Thymus (tissue), 11 donors: ENCODE results near the gene ASIC5. TPM values are rescaled to one million over a fixed set of nuclear protein-coding genes. Genes with fewer than 3 reads are reported as not detected.
"Not testable (repeated sequence)": the region's sequence is repeated elsewhere in the genome, so short reads cannot be mapped to it uniquely, and the experiment has no call there.

Experiments
- DNase-seq, 9 donors: peaks; one replicate each; pipeline ENCODE4 v3.0.0-alpha.2; 2013; ENCODE audit warnings: low spot score in 9 of 9, low read depth in 6 of 9, missing footprints in 1 of 9
- H3K27ac ChIP-seq, 2 donors: one replicate each; pipeline ENCODE4 v1.5.1; 2013; ENCODE audit warnings: control low read depth in 1 of 2, low read depth in 1 of 2, low read length in 1 of 2, mild to moderate bottlenecking in 1 of 2, moderate library complexity in 1 of 2
- H3K27me3 ChIP-seq, 2 donors: one replicate each; pipeline ENCODE4 v1.5.1; 2013; ENCODE audit warnings: low read length in 1 of 2; ENCODE audit not compliant: control insufficient read depth in 2 of 2, insufficient read depth in 1 of 2
- H3K36me3 ChIP-seq, 2 donors: one replicate each; pipeline ENCODE4 v1.5.1; 2013; ENCODE audit warnings: low read length in 1 of 2, mild to moderate bottlenecking in 1 of 2, moderate library complexity in 1 of 2; ENCODE audit not compliant: control insufficient read depth in 2 of 2, insufficient read depth in 2 of 2
- H3K4me1 ChIP-seq, 2 donors: one replicate each; pipeline ENCODE4 v1.5.1; 2013; ENCODE audit warnings: low read length in 2 of 2; ENCODE audit not compliant: control insufficient read depth in 2 of 2, insufficient read depth in 2 of 2
- H3K4me3 ChIP-seq, 2 donors: one replicate each; pipeline ENCODE4 v1.5.1; 2013; ENCODE audit warnings: low read length in 2 of 2, control low read depth in 1 of 2, mild to moderate bottlenecking in 1 of 2
- H3K9me3 ChIP-seq, 2 donors: one replicate each; pipeline ENCODE4 v1.5.1; 2013; ENCODE audit warnings: low read length in 1 of 2, mild to moderate bottlenecking in 1 of 2; ENCODE audit not compliant: control insufficient read depth in 2 of 2, insufficient read depth in 1 of 2
- WGBS: extraction: QIAGEN DNeasy Blood & Tissue Kit; methylation state at CpG from one replicate; pipeline ENCODE4 v1.1.7; 2013; 5-methylcytosine and 5-hydroxymethylcytosine counted together
- polyA plus RNA-seq: library from polyadenylated mRNA; stranded (reverse); fragments of 200-250 nt; gene quantifications from one replicate; pipeline ENCODE4 v1.2.3, GENCODE V29; 2013
- total RNA-seq: library from RNA; stranded (reverse); fragments of 120-200 nt; gene quantifications from one replicate; pipeline ENCODE4 v1.2.4, GENCODE V29; 2013
- donor health status: healthy.

The ASIC5 gene
- total and polyA plus RNA-seq, 2 donors: not detected

DNA sequence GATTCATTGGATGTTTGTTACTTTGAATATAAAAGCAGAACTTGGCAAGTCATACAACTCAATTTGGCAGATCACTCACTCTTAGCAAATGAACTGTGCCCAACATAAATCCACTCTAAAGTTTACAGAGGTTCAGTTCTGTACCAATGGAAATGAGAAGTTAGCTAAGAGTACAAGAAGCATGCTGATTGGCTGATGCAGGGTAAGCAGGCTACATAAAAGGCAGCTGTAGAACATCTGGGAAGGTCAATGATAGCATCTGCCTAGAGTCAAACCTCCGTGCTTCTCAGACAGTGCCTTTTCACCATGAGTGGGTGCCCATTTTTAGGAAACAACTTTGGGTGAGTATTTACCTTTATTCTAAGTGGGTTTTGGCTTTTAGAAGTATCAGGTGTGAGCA lies 37.4 kb upstream of the ASIC5 start, which contains the start of gene TDO2:
Gene TDO2 (plus strand): TSS at position 244 of the 400 bp plus-strand sequence. CDS start 63 bp downstream, at position 307.
- WGBS: 85% methylated on average over 1 of the region's 1 CpG
- no peaks in the 10 kb centered on the region for H3K27me3 ChIP-seq
- no peak within 1 kb of the TSS for H3K4me3 ChIP-seq
- no peaks in the 10 kb centered on the region for H3K9me3 ChIP-seq
- no peak within 1 kb of the TSS for H3K27ac ChIP-seq
- no peak for DNase-seq
- H3K4me1 ChIP-seq: no peaks in the 10 kb centered on the region
- H3K36me3 ChIP-seq: no peaks in the 10 kb centered on the region

DNA sequence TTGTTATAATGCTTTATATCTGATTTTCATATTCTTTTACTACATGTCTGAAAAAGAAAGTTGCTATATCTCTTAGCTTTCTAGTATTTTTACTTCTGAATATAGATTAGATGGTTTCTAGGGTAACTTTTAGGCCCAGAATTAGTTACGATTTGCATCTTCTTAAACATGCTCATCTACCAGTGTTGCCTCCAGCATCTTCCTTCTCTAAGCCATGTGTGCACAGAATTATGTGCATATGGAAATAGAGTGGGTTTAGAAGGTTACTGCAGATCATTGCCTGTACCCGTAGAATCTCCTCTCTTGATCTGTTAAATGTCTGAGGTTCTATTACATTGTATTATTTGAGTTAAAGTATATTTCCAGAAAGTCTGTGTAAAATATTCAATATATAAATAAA lies 34.9 kb upstream of the ASIC5 start:
- H3K4me1 ChIP-seq: no peaks in the 10 kb centered on the region
- H3K9me3 ChIP-seq: no peaks in the 10 kb centered on the region
- no peak overlapping the region for H3K27ac ChIP-seq
- no peaks in the 10 kb centered on the region for H3K27me3 ChIP-seq
- DNase-seq: no peak
- no peak overlapping the region for H3K4me3 ChIP-seq
- H3K36me3 ChIP-seq: no peaks in the 10 kb centered on the region
- 99% methylated on average over 2 of the region's 2 CpGs for WGBS

DNA sequence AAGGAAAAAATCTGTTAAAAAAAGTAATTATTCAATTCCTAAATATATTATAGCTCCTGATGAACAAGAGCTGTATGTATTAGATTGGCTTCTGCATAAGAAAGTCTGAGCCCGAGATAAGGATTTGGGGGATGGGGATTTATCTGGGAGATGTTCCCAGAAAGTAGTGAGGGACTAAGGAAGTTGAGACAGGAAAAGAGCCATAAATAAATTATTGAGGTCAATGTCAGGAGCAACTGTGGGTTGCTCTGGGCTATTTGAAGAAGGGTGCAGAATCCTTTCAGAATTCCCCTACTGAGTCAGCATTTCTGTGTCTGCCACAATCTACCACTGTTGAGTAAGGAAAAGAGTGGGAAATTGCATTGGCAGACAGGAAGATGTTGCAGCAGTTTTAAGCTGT lies 34.3 kb upstream of the ASIC5 start:
- H3K9me3 ChIP-seq: no peaks in the 10 kb centered on the region
- 87% methylated on average over 1 of the region's 1 CpG for WGBS
- no peak overlapping the region for H3K4me3 ChIP-seq
- no peak overlapping the region for H3K27ac ChIP-seq
- H3K4me1 ChIP-seq: no peaks in the 10 kb centered on the region
- no peaks in the 10 kb centered on the region for H3K27me3 ChIP-seq
- H3K36me3 ChIP-seq: no peaks in the 10 kb centered on the region
- no peak for DNase-seq

DNA sequence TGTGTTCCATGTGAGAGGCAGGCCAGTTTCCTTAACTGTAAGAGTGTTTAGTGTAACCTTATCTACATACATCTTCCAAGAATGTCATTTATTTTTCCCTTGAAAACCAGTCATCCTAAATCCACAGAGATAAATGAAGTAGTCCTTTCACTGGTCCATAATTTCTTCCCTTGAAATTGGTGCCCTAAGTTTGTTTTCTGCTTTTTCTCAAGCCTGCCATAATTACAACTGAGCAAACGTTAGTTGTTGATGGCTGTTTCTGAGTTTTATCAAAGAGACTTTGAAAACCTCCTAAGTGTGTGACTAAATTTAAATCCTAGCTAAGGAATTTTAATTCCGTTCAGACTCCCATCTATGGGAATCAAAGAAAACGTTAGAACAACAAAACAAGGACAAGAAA lies 33.8 kb upstream of the ASIC5 start:
- no peaks in the 10 kb centered on the region for H3K9me3 ChIP-seq

DNA sequence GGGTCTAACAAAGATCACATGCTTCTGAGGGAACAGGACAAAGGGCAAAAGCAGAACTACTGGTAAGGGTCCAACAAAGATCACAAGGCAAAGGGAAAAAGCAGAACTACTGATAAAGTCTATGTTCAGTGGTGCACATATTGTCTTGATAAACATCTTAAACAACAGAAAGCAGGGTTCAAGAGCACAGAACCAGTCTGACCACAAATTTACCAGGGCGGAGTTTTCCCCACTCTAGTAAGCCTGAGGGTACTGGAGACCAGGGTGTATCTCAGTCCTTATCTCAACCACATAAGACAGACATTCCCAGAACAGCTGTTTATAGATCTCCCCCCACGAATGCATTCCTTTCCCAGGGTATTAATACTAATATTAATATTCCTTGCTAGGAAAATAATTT lies 32.3 kb upstream of the ASIC5 start:
- not testable (repeated sequence) for DNase-seq, H3K4me3 ChIP-seq, H3K36me3 ChIP-seq, H3K27ac ChIP-seq, H3K4me1 ChIP-seq, H3K9me3 ChIP-seq, H3K27me3 ChIP-seq
- WGBS: 87% methylated on average over 2 of the region's 2 CpGs

More for the DNA sequence above, 33.8 kb upstream of the ASIC5 start:
- 51% methylated on average over 3 of the region's 3 CpGs for WGBS
- Histone ChIP-seq H3K4me1 (no peaks in the 10 kb centered on the region), H3K27ac (no peak overlapping the region), H3K27me3 (no peaks in the 10 kb centered on the region), H3K36me3 (no peaks in the 10 kb centered on the region), H3K4me3 (no peak overlapping the region)
- no peak for DNase-seq

DNA sequence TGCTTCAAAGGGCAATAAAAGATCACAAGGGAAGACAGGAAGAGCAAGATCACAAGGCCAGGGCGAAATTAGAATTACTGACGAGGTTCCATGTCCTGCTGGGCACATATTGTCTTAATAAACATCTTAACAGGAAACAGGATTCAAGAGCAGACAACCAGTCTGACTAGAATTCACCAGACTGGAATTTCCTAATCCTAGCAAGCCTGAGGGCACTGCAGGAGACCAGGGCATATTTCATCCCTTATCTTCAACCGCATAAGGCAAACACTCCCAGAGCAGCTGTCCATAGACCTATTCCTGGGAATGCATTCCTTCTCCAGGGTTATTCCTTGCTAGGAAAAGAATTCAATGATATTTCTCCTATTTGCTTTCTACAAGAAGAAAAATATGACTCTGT lies 25.0 kb upstream of the ASIC5 start:
- WGBS: 90% methylated on average over 3 of the region's 3 CpGs
- Histone ChIP-seq H3K27me3 (no peaks in the 10 kb centered on the region), H3K4me3 (no peak overlapping the region), H3K36me3 (no peaks in the 10 kb centered on the region), H3K4me1 (no peaks in the 10 kb centered on the region), H3K9me3 (no peaks in the 10 kb centered on the region), H3K27ac (no peak overlapping the region)
- DNase-seq: no peak

DNA sequence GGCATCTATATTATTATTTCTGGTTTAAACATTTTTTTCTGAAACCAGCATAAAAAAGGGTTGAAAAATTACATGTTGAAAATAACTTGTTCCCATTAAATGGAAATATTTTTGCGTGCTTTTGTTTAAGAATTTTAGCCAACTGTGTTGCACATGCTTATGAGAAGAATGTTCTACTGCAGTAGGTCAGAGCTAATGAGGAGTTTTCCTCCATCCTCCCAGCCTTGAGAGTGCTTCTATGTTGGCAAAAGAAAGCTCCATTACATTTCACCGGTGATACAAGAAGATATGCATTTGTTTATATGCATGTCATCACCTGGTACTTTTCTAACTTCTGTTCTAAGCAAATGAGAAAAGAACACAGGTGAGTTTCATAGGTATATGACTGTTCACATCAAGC lies 23.9 kb upstream of the ASIC5 start:
- WGBS: 98% methylated on average over 2 of the region's 2 CpGs
- H3K9me3 ChIP-seq: no peaks in the 10 kb centered on the region
- no peak for DNase-seq
- no peaks in the 10 kb centered on the region for H3K4me1 ChIP-seq
- no peak overlapping the region for H3K27ac ChIP-seq
- H3K36me3 ChIP-seq: no peaks in the 10 kb centered on the region
- no peak overlapping the region for H3K4me3 ChIP-seq
- no peaks in the 10 kb centered on the region for H3K27me3 ChIP-seq

DNA sequence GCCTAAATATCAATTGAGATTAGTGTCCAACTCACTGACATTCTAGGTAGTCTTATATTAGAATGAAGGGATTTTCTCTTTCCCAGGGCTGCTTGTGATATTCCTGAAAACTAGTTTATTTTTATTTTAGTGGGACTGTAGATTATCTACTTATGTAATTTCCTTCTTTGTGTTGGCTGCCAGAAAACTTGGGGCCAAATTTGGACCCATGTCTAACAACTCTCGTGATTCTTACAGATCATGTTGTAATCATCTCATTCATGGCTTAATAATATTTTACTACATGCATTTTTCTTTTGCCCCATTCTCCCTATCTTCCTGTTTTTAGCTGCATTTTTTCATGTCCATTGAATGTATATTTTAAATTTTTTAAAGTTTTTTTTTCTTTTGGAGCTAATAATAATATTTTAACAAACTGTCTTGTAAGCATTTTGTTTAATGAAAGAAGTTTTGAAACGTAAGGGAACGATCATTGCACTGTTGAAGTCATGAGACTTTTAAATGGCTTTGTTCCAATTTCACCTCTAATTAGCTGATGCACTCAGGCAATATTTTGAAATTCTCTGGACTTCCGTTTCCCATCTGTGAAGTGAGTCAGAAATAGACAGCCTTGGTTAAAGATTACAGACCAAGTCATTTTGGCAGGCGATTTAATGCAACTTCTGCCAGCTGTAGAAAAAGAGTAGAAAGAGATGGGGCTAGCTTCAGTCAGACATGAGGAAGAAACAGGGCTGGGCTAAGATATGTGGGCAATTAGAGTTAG lies 23.1 kb upstream of the ASIC5 start:
- DNase-seq: no peak
- WGBS: 71% methylated on average over 5 of the region's 5 CpGs

DNA sequence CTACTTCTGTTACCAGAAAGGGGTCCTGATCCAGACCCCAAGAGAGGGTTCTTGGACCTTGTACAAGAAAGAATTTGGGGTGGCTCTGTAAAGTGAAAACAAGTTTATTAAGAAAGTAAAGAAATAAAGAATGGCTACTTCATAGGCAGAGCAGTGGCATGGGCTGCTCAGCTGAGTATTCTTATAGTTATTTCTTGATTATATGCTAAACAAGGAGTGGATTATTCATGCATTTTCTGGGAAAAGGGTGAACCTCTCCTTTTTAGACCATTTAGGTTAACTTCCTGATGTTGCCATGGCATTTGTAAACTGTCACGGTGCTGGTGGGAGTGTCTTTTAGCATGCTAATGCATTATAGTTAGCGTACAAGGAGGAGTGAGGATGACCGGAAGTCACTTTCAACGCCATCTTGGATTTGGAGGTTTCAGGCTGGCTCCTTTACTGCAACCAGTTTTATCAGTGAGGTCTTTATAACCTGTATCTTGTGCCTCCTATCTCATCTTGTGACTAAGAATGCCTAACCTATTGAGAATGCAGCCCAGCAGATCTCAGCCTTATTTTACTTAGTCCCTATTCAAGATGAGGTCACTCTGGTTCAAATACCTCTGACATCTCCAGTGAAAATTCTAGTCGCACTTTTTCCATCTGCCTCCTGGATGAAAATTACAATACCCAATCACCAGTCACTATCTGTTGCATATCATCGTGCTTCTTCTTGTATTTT lies 21.9 kb upstream of the ASIC5 start:
- Histone ChIP-seq H3K9me3 (no peaks in the 10 kb centered on the region), H3K4me3 (no peak overlapping the region), H3K36me3 (no peaks in the 10 kb centered on the region), H3K27me3 (no peaks in the 10 kb centered on the region), H3K27ac (no peak overlapping the region), H3K4me1 (no peaks in the 10 kb centered on the region)
- DNase-seq: no peak
- WGBS: 62% methylated on average over 6 of the region's 6 CpGs

More for the DNA sequence above, 23.1 kb upstream of the ASIC5 start:
- H3K27me3 ChIP-seq: no peaks in the 10 kb centered on the region
- no peaks in the 10 kb centered on the region for H3K36me3 ChIP-seq
- H3K4me1 ChIP-seq: no peaks in the 10 kb centered on the region
- H3K9me3 ChIP-seq: no peaks in the 10 kb centered on the region
- H3K4me3 ChIP-seq: no peak overlapping the region
- H3K27ac ChIP-seq: no peak overlapping the region
